H1 (cell line): Measurements from ENCODE around the gene TCN2. TPM values are rescaled to one million over a fixed set of nuclear protein-coding genes. Genes with fewer than 3 reads are reported as not detected.

Experiments
- CTCF ChIA-PET: fragments of 300-600 bp; sonication (Branson Sonifier 250); formaldehyde crosslinking; loops from one replicate; lab custom pipeline; 2021; ENCODE audit not compliant: partially characterized antibody; lab: Charles Lee
- POLR2A ChIA-PET: fragments of 300-600 bp; sonication (Branson Sonifier 250); formaldehyde crosslinking; loops from one replicate; lab custom pipeline; 2021; ENCODE audit warnings: inconsistent platforms; ENCODE audit not compliant: partially characterized antibody; lab: Charles Lee
- DNase-seq, 2 experiments: peaks; one replicate each; pipeline versions ENCODE4 v3.0.0 to v3.0.0-alpha.2; 2010 to 2022; ENCODE audit warnings: low spot score in 2 of 2, low read depth in 1 of 2, mixed read lengths in 1 of 2
- FAIRE-seq: peaks from 2 replicates; lab custom pipeline; 2011; peaks lifted over from hg19 to GRCh38; lab: Jason Lieb, UNC
- H2AFZ ChIP-seq: 2 replicates; pipeline ENCODE4 v1.8.1; 2012; ENCODE audit warnings: low read length, inconsistent platforms
- H2AK5ac ChIP-seq: 2 replicates; pipeline ENCODE4 v1.6.1; 2013; ENCODE audit warnings: low read depth, low read length
- H2BK120ac ChIP-seq: replicated peaks from 2 replicates; pipeline ENCODE3; 2013; ENCODE audit warnings: low read depth, low read length, inconsistent platforms
- H2BK12ac ChIP-seq: 2 replicates; pipeline ENCODE4 v1.6.1; 2013; ENCODE audit warnings: low read depth, low read length
- H2BK15ac ChIP-seq: 2 replicates; pipeline ENCODE4 v1.6.1; 2013; ENCODE audit warnings: low read length
- H2BK20ac ChIP-seq: 2 replicates; pipeline ENCODE4 v1.6.1; 2013; ENCODE audit warnings: low read length
- H2BK5ac ChIP-seq: 2 replicates; pipeline ENCODE4 v1.6.1; 2013; ENCODE audit warnings: low read depth, low read length
- H3K14ac ChIP-seq: 2 replicates; pipeline ENCODE4 v1.6.1; 2013; ENCODE audit warnings: inconsistent platforms; ENCODE audit not compliant: insufficient read length
- H3K18ac ChIP-seq: 2 replicates; pipeline ENCODE4 v1.6.1; 2013; ENCODE audit warnings: low read length; ENCODE audit errors: extremely low read depth
- H3K23ac ChIP-seq: 2 replicates; pipeline ENCODE4 v1.6.1; 2013; ENCODE audit warnings: inconsistent platforms; ENCODE audit not compliant: insufficient read length
- H3K23me2 ChIP-seq: 2 replicates; pipeline ENCODE4 v1.6.1; 2013; ENCODE audit warnings: low read depth, low read length
- H3K27ac ChIP-seq: 2 replicates; pipeline ENCODE4 v1.6.1; 2011; ENCODE audit warnings: low read depth, low read length, inconsistent platforms
- H3K27me3 ChIP-seq, 4 experiments: replicated peaks in 1 of 4; 1 replicate in 1 of 4; 2 replicates in 3 of 4; pipeline versions ENCODE4 v1.6.1 to v1.8.1; 2011 to 2013; ENCODE audit warnings: low read length in 3 of 4, mild to moderate bottlenecking in 3 of 4, inconsistent platforms in 2 of 4, mixed read lengths in 2 of 4, moderate library complexity in 1 of 4; ENCODE audit not compliant: control insufficient read depth in 3 of 4, insufficient read depth in 3 of 4; ENCODE audit errors: extremely low read depth in 1 of 4
- H3K36me3 ChIP-seq, 4 experiments: 2 replicates each; pipeline versions ENCODE4 v1.6.1 to v1.8.1; 2011 to 2013; ENCODE audit warnings: mild to moderate bottlenecking in 4 of 4, low read length in 3 of 4, moderate library complexity in 2 of 4, control low read depth in 1 of 4, inconsistent platforms in 1 of 4; ENCODE audit not compliant: insufficient read depth in 4 of 4, control insufficient read depth in 2 of 4
- H3K4ac ChIP-seq: replicated peaks from 2 replicates; pipeline ENCODE3; 2013; ENCODE audit warnings: low read length, low read depth, mixed read lengths, inconsistent platforms; ENCODE audit not compliant: insufficient read length
- H3K4me1 ChIP-seq, 4 experiments: replicated peaks in 1 of 4; 1 replicate in 1 of 4; 2 replicates in 3 of 4; pipeline versions ENCODE4 v1.6.1 to v1.8.1; 2011 to 2013; ENCODE audit warnings: low read length in 3 of 4, inconsistent platforms in 2 of 4, mixed read lengths in 1 of 4; ENCODE audit not compliant: insufficient read depth in 4 of 4, control insufficient read depth in 3 of 4
- H3K4me2 ChIP-seq, 2 experiments: 2 replicates each; pipeline versions ENCODE4 v1.6.1 to v1.8.1; 2011 to 2013; ENCODE audit warnings: low read depth in 2 of 2, low read length in 2 of 2, control low read depth in 1 of 2, inconsistent platforms in 1 of 2, mild to moderate bottlenecking in 1 of 2; ENCODE audit not compliant: insufficient read depth in 1 of 2
- H3K4me3 ChIP-seq, 4 experiments: fragments of 200-600, 300-600 bp in 1 of 4; sonication (generic), shearing (Covaris generic), sonication (Bioruptor Twin) in 1 of 4; 2 replicates each; pipeline versions ENCODE4 v1.5.1 to v1.8.1; 2011 to 2016; ENCODE audit warnings: low read length in 4 of 4, low read depth in 3 of 4, control low read depth in 2 of 4, inconsistent platforms in 2 of 4, mild to moderate bottlenecking in 2 of 4, mixed read lengths in 1 of 4, moderate library complexity in 1 of 4; ENCODE audit not compliant: insufficient read depth in 2 of 4; ENCODE audit errors: extremely low read depth in 1 of 4
- H3K56ac ChIP-seq: replicated peaks from 2 replicates; pipeline ENCODE3; 2013; ENCODE audit warnings: low read depth, mild to moderate bottlenecking, mixed read lengths, low read length, inconsistent platforms; ENCODE audit not compliant: insufficient read length
- H3K79me1 ChIP-seq: 2 replicates; pipeline ENCODE4 v1.6.1; 2013; ENCODE audit warnings: low read depth, low read length, control low read depth
- H3K79me2 ChIP-seq, 2 experiments: 2 replicates each; pipeline versions ENCODE4 v1.6.1 to v1.8.1; 2012 to 2013; ENCODE audit warnings: low read length in 2 of 2, mild to moderate bottlenecking in 2 of 2, inconsistent platforms in 1 of 2; ENCODE audit not compliant: insufficient read depth in 2 of 2, control insufficient read depth in 1 of 2
- H3K9ac ChIP-seq, 4 experiments: replicated peaks in 1 of 4; 1 replicate in 1 of 4; 2 replicates in 3 of 4; pipeline versions ENCODE4 v1.6.1 to v1.8.1; 2011 to 2013; ENCODE audit warnings: low read depth in 3 of 4, low read length in 3 of 4, control low read depth in 2 of 4, mild to moderate bottlenecking in 2 of 4, moderate library complexity in 2 of 4, inconsistent platforms in 1 of 4; ENCODE audit errors: extremely low read depth in 1 of 4
- H3K9me3 ChIP-seq, 2 experiments: 2 replicates each; pipeline versions ENCODE4 v1.6.1 to v1.8.1; 2012 to 2013; ENCODE audit warnings: mild to moderate bottlenecking in 2 of 2, moderate library complexity in 2 of 2, control low read depth in 1 of 2, inconsistent platforms in 1 of 2, low read depth in 1 of 2, low read length in 1 of 2, mixed read lengths in 1 of 2; ENCODE audit not compliant: insufficient read depth in 2 of 2
- H4K20me1 ChIP-seq, 2 experiments: replicated peaks in 1 of 2; 2 replicates each; pipeline versions ENCODE3 to v1.8.1; 2011 to 2013; ENCODE audit warnings: inconsistent platforms in 2 of 2, low read length in 2 of 2, mild to moderate bottlenecking in 1 of 2; ENCODE audit not compliant: insufficient read depth in 2 of 2, control insufficient read depth in 1 of 2
- H4K5ac ChIP-seq: 2 replicates; pipeline ENCODE4 v1.6.1; 2013; ENCODE audit warnings: low read length, low read depth, mixed read lengths, inconsistent platforms; ENCODE audit not compliant: insufficient read length
- H4K8ac ChIP-seq: 2 replicates; pipeline ENCODE4 v1.8.0; 2013; ENCODE audit warnings: mild to moderate bottlenecking, moderate library complexity, low read length, inconsistent platforms; ENCODE audit not compliant: insufficient read depth; ENCODE audit errors: extremely low read depth
- H4K91ac ChIP-seq: replicated peaks from 2 replicates; pipeline ENCODE3; 2013; ENCODE audit warnings: low read length, mixed read lengths, inconsistent platforms; ENCODE audit not compliant: insufficient read length
- ASH2L ChIP-seq: fragments of 200-600, 300-600 bp; sonication (generic); IDR thresholded peaks from one replicate; pipeline ENCODE4 v1.7.1; 2017; ENCODE audit warnings: low read length
- BCL11A ChIP-seq, 2 experiments: IDR thresholded peaks; one replicate each; pipeline ENCODE4 v1.6.1; 2011; ENCODE audit warnings: low read depth in 2 of 2, low read length in 2 of 2, mild to moderate bottlenecking in 2 of 2
- CHD2 ChIP-seq: IDR thresholded peaks from 2 replicates; pipeline ENCODE4 v1.6.1; 2012; ENCODE audit warnings: low read length, improper control_type of control experiment
- HDAC6 ChIP-seq: IDR thresholded peaks from one replicate; pipeline ENCODE4 v1.7.1; 2012; ENCODE audit warnings: low read depth, mild to moderate bottlenecking, inconsistent platforms, low read length, moderate library complexity
- MAFK ChIP-seq: IDR thresholded peaks from 2 replicates; pipeline ENCODE4 v1.6.1; 2012; ENCODE audit warnings: low read depth, mild to moderate bottlenecking, improper control_type of control experiment, low read length
- NANOG ChIP-seq: IDR thresholded peaks from 2 replicates; pipeline ENCODE4 v1.6.1; 2011; ENCODE audit warnings: low read length, low read depth, mild to moderate bottlenecking, inconsistent platforms; ENCODE audit not compliant: insufficient read depth, poor library complexity, severe bottlenecking
- POLR2AphosphoS5 ChIP-seq: IDR thresholded peaks from 2 replicates; pipeline ENCODE4 v1.6.1; 2011; ENCODE audit warnings: low read depth, low read length
- RBBP5 ChIP-seq: IDR thresholded peaks from 2 replicates; pipeline ENCODE4 v1.7.1; 2012; ENCODE audit warnings: low read depth, mild to moderate bottlenecking, inconsistent platforms, low read length, moderate library complexity, borderline replicate concordance
- RXRA ChIP-seq: IDR thresholded peaks from 2 replicates; pipeline ENCODE4 v1.6.1; 2011; ENCODE audit warnings: low read depth, mild to moderate bottlenecking, low read length, moderate library complexity; ENCODE audit not compliant: insufficient read depth
- SP1 ChIP-seq: IDR thresholded peaks from 2 replicates; pipeline ENCODE4 v1.6.1; 2011; ENCODE audit warnings: low read depth, low read length
- TAF7 ChIP-seq: optimal IDR thresholded peaks from 2 replicates; pipeline ENCODE3; 2011; ENCODE audit warnings: low read depth, mild to moderate bottlenecking, inconsistent platforms, low read length, moderate library complexity, borderline replicate concordance
- ZNF274 ChIP-seq: IDR thresholded peaks from 2 replicates; pipeline ENCODE4 v1.7.0; 2012; ENCODE audit warnings: low read length, borderline replicate concordance; ENCODE audit errors: extremely low read depth
- WGBS, 2 experiments: shearing (Covaris generic) in 1 of 2; methylation state at CpG; one replicate each; pipeline versions ENCODE4 v1.1.6 to v1.1.7; 2013 to 2015; ENCODE audit warnings: low lambda C conversion rate in 2 of 2, mixed read lengths in 2 of 2, inconsistent platforms in 1 of 2, low coverage in 1 of 2, missing lambda C conversion rate in 1 of 2; ENCODE audit not compliant: insufficient replicate concordance in 2 of 2, insufficient coverage in 1 of 2, insufficient read length in 1 of 2; ENCODE audit errors: extremely low coverage in 1 of 2, missing lambda C conversion rate in 1 of 2; 5-methylcytosine and 5-hydroxymethylcytosine counted together
- polyA plus RNA-seq, 7 experiments: library from polyadenylated mRNA; depleted of rRNA in 3 of 7; stranded (reverse) in 5 of 7; unstranded in 2 of 7; fragments of >200 nt in 5 of 7; fragments of 200-250 nt in 2 of 7; gene quantifications; 1 replicate in 5 of 7; 2 replicates in 1 of 7; 4 replicates in 1 of 7; pipeline versions ENCODE4 v1.2.1 to v1.2.3, GENCODE V29; 2011 to 2013; ENCODE audit warnings: missing spikeins in 2 of 7, mixed read lengths in 2 of 7
- total RNA-seq: library from RNA; stranded (reverse); fragmentation: NEBNext Ultra II Directional; extraction: Animal tissue kit (Norgen Biotek cat#: 25700); gene quantifications from 2 replicates; pipeline ENCODE4 v1.2.1, GENCODE V29; 2021

TCN2 gene
- total and polyA plus RNA-seq, 2 of the 8 experiments (the other 6 are each of a cell fraction or from before 2014, with no cell fraction given) = 30.0 to 87.8 TPM

DNA sequence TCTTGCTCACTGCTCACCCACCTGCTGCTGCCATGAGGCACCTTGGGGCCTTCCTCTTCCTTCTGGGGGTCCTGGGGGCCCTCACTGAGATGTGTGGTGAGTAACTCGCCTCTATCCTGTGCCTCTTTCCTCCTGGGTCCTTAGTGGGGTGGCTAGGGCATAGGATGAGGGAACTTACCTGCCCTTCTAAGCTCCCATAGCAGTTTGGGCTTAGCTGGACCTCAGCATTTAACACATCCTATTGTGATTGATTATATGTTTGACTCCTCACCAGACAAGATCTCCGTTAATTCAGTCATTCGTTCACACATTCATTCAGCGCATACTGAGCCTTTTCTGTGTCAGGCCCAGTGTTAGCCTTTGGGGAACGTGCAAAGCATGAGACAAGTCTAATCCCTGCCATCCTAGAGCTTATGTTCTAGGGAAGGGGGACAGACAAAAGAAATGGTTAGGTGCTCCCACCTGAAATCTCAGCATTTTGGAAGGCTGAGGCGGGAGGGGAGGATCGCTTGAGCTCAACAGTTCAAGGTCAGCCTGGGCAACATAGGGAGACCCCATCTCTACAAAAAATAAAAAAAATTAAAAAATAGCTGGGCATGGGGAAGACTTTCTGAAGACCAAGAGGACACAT, 441 bp downstream of the TCN2 start:
- FAIRE-seq (no peak), DNase-seq (no peak)
- Histone ChIP-seq H2BK120ac (peak overlapping the region; percentile 77), H2AFZ (no peak overlapping the region), H3K23me2 (peaks cover 9% of the 10 kb centered on the region; the same call in 1 of the 2 replicates), H2BK15ac (peak overlapping the region; percentile 10; the same call in 1 of the 2 replicates), H3K9ac (peak overlapping the region in 3 of 4 experiments; percentile 68 to 79 (median 76); a peak in 6 of 7 replicates), H3K14ac (peak overlapping the region; percentile 0), H3K9me3 (no peaks in the 10 kb centered on the region), H3K23ac (no peak overlapping the region), H3K27ac (peak overlapping the region; percentile 89), H3K79me2 (peaks cover 0 to 15% of the 10 kb centered on the region in 2 experiments; a peak in 2 of 4 replicates), H3K27me3 (no peaks in the 10 kb centered on the region), H3K79me1 (0 out of 2 replicates have a peak, but pooled peaks cover 2% of the 10 kb centered on the region), H2AK5ac (peak overlapping the region; percentile 98; the same call in 1 of the 2 replicates), H3K4me2 (peak overlapping the region; percentile 95 to 96), H3K4me1 (peaks cover 3 to 31% (median 12%) of the 10 kb centered on the region in 4 experiments), H2BK20ac (0 out of 2 replicates have a peak overlapping the region, but pooled peaks have one; percentile 6), H4K5ac (peak overlapping the region; percentile 17), H4K20me1 (no peaks in the 10 kb centered on the region), H2BK5ac (peak overlapping the region; percentile 97; the same call in 1 of the 2 replicates), H3K36me3 (peaks cover 8 to 25% (median 16%) of the 10 kb centered on the region in 4 experiments; a peak in 7 of 8 replicates), H3K56ac (peak overlapping the region; percentile 20), H3K4ac (peak overlapping the region; percentile 48), H2BK12ac (peak overlapping the region; percentile 97), H3K18ac (peak overlapping the region; percentile 89), H4K91ac (peak overlapping the region; percentile 89), H3K4me3 (peak overlapping the region; percentile 48 to 83 (median 76)), H4K8ac (peak overlapping the region; percentile 63; the same call in 1 of the 2 replicates)
- POLR2A ChIA-PET = interaction anchor here (0.8 to 3.5 kb wide), 14 partner anchors 9 to 184 kb away, joined by 3 to 16 read pairs (median 4); partner anchors contain the start of genes PES1 and SLC35E4
- 73% methylated on average over 7 of the region's 7 CpGs; no CpG with 5 or more reads in 1 of the 2 experiments for WGBS, 2 experiments
- CTCF ChIA-PET = interaction anchor here (0.5 to 7.0 kb wide), 17 partner anchors 9 to 199 kb away, joined by 3 to 52 read pairs (median 3); partner anchors contain the start of genes PES1 and SLC35E4
- no peak for TF ChIP-seq POLR2AphosphoS5
- no peak for TF ChIP-seq TAF7
- no peak for TF ChIP-seq RBBP5
- no peak for TF ChIP-seq RXRA
- TF ChIP-seq ASH2L = no peak
- no peak for TF ChIP-seq ZNF274
- TF ChIP-seq CHD2 = no peak
- TF ChIP-seq HDAC6 = no peak
- TF ChIP-seq BCL11A (IDR thresholded peaks at IDR 0.05; ENCODE audit: low read depth in 2 of 2, low read length in 2 of 2) = no peak
- no peak for TF ChIP-seq SP1
- no peak for TF ChIP-seq MAFK
- TF ChIP-seq NANOG = no peak
